Measurements from ENCODE around the gene GALNT9.

GRCh38 chr12:132162508-132163031, 166.8 kb downstream of the GALNT9 start:
- TF ChIP-seq, protein P1, sequence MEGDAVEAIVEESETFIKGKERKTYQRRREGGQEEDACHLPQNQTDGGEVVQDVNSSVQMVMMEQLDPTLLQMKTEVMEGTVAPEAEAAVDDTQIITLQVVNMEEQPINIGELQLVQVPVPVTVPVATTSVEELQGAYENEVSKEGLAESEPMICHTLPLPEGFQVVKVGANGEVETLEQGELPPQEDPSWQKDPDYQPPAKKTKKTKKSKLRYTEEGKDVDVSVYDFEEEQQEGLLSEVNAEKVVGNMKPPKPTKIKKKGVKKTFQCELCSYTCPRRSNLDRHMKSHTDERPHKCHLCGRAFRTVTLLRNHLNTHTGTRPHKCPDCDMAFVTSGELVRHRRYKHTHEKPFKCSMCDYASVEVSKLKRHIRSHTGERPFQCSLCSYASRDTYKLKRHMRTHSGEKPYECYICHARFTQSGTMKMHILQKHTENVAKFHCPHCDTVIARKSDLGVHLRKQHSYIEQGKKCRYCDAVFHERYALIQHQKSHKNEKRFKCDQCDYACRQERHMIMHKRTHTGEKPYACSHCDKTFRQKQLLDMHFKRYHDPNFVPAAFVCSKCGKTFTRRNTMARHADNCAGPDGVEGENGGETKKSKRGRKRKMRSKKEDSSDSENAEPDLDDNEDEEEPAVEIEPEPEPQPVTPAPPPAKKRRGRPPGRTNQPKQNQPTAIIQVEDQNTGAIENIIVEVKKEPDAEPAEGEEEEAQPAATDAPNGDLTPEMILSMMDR (IDR thresholded peaks at IDR 0.05): no peak
- TF ChIP-seq POLR2A (IDR thresholded peaks at IDR 0.05): no peak
- TF ChIP-seq POLR2AphosphoS5 (IDR thresholded peaks at IDR 0.05): no peak

Data from sigmoid colon (tissue), 4 donors.